COR-L47 (cell line): ENCODE data around the gene RIPOR3.

ENCODE experiments used
- DNase-seq: peaks from one replicate; lab custom pipeline; 2025; lab: John Stamatoyannopoulos, UW

RIPOR3 gene

GRCh38 chr20:50690650-50691572, at the start of gene RIPOR3:
RIPOR3 (minus strand) TSS chr20:50691542; CDS start chr20:50691128, 414 bp downstream.
- DNase-seq, result no peak

GRCh38 chr20:50737352-50737751, 46.0 kb upstream of the RIPOR3 start:
- no peak for DNase-seq

- DNase-seq, result no peak
Observed at GRCh38 chr20:50735813-50736212, 44.5 kb upstream of the RIPOR3 start.

- no peak for DNase-seq
Observed at GRCh38 chr20:50734730-50735679, 43.7 kb upstream of the RIPOR3 start.

GRCh38 chr20:50733644-50734349, 42.5 kb upstream of the RIPOR3 start:
- DNase-seq, result no peak

GRCh38 chr20:50731930-50732690, 40.8 kb upstream of the RIPOR3 start:
- DNase-seq, result no peak

GRCh38 chr20:50731055-50731929, 40.0 kb upstream of the RIPOR3 start, which contains the start of gene PARD6B:
PARD6B (plus strand) TSS chr20:50731580; CDS start chr20:50731787, 207 bp downstream.
- DNase-seq, result peak; percentile 99

- no peak for DNase-seq
Observed at GRCh38 chr20:50730765-50731054, 39.4 kb upstream of the RIPOR3 start.

GRCh38 chr20:50729901-50730764, 38.8 kb upstream of the RIPOR3 start:
- no peak for DNase-seq

GRCh38 chr20:50728981-50729874, 37.9 kb upstream of the RIPOR3 start:
- no peak for DNase-seq

- no peak for DNase-seq
Observed at GRCh38 chr20:50728486-50728980, 37.2 kb upstream of the RIPOR3 start.

GRCh38 chr20:50727792-50728485, 36.6 kb upstream of the RIPOR3 start:
- DNase-seq, result no peak

- no peak for DNase-seq
Observed at GRCh38 chr20:50726955-50727791, 35.8 kb upstream of the RIPOR3 start.

GRCh38 chr20:50725724-50726005, 34.3 kb upstream of the RIPOR3 start:
- no peak for DNase-seq

- no peak for DNase-seq
Observed at GRCh38 chr20:50724851-50725723, 33.7 kb upstream of the RIPOR3 start.
